A673 (cell line): Measurements from ENCODE around the gene DDHD1.

ENCODE experiments used
- EZH2 ChIP-seq: fragments of 200-600 bp; sonication (generic); IDR thresholded peaks from 2 replicates; pipeline ENCODE4 v1.6.1; 2017; ENCODE audit warnings: borderline replicate concordance, low read depth, mild to moderate bottlenecking, mixed read lengths, antibody characterized with exemption, low read length; ENCODE audit not compliant: poor library complexity, severe bottlenecking
- TF ChIP-seq, protein P1 (sequence below): fragments of 300-800, 200-600 bp; sonication (generic); conservative IDR thresholded peaks from 2 replicates; pipeline ENCODE4 v1.5.1; 2017; ENCODE audit warnings: low read depth, mild to moderate bottlenecking, antibody characterized with exemption, low read length, moderate library complexity, mixed read lengths

DNA sequence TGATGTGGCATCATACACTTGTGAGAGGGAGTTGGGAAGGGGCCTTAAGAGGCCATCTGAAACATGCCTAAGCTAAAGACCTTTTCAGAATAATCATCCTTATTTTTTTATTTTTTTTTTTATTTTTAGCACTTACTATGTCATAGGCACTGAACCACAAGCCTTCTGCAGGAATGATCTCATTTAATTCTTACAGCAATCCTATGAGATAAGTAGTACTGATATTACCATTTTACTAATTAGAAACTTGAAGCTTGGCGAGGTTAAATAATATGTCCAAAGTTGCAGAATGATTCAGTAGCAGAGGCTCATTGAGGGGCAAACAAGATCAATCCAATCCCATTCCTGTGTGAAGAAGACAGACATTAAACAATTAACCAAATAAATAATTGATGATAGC lies 33.4 kb upstream of the DDHD1 start:
- TF ChIP-seq, protein P1, sequence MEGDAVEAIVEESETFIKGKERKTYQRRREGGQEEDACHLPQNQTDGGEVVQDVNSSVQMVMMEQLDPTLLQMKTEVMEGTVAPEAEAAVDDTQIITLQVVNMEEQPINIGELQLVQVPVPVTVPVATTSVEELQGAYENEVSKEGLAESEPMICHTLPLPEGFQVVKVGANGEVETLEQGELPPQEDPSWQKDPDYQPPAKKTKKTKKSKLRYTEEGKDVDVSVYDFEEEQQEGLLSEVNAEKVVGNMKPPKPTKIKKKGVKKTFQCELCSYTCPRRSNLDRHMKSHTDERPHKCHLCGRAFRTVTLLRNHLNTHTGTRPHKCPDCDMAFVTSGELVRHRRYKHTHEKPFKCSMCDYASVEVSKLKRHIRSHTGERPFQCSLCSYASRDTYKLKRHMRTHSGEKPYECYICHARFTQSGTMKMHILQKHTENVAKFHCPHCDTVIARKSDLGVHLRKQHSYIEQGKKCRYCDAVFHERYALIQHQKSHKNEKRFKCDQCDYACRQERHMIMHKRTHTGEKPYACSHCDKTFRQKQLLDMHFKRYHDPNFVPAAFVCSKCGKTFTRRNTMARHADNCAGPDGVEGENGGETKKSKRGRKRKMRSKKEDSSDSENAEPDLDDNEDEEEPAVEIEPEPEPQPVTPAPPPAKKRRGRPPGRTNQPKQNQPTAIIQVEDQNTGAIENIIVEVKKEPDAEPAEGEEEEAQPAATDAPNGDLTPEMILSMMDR: no peak
- TF ChIP-seq EZH2: no peak
